PC-3 (cell line): Measurements from ENCODE around the gene CNKSR3.

Experiments
- CTCF ChIP-seq: fragments of 300-600 bp; sonication (generic); conservative IDR thresholded peaks from 2 replicates; pipeline ENCODE4 v1.5.1; 2017; ENCODE audit warnings: antibody characterized with exemption, low read depth, mild to moderate bottlenecking, low read length
- EZH2 ChIP-seq: fragments of 300-600 bp; sonication (generic); IDR thresholded peaks from one replicate; pipeline ENCODE4 v1.6.1; 2017; ENCODE audit warnings: antibody characterized with exemption, mild to moderate bottlenecking, low read length; ENCODE audit not compliant: unreplicated experiment

GRCh38 chr6:154345811-154346210 lies 164.7 kb downstream of the CNKSR3 start:
- TF ChIP-seq CTCF = no peak
- no peak for TF ChIP-seq EZH2
